ENCODE results near the gene CAMSAP1. TPM values are rescaled to one million over a fixed set of nuclear protein-coding genes. Genes with fewer than 3 reads are reported as not detected.

Gene CAMSAP1
- total RNA-seq, 1 experiment from 2014 or later, result 52.7 TPM

DNA sequence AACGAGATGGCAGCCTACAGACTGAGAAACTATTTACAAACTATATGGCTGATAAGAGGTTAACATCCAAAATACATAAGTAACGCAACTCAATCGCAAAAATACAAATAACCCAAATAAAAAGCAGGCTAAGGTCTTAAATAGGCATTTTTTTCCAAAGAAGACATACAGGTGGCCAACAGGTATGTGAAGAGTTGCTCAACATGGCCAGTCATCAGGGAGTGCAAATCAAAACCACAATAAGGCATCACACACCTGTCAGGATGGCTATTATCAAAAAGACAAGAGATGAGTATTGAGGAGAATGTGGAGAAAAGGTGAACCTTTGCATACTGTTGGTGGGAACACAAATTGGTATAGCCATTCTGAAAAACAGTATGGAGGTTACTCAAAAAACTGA, 73.5 kb downstream of the CAMSAP1 start:
- H3K36me3 Mint-ChIP-seq (ENCODE audit: insufficient read depth in 1 of 3, low read depth in 3 of 3), result peaks cover 3 to 6% (median 4%) of the 10 kb centered on the region in 3 experiments; a peak in 5 of 7 replicates
- no peaks in the 10 kb centered on the region for H3K27me3 Mint-ChIP-seq (ENCODE audit: low read depth)
- Histone ChIP-seq H3K14ac (ENCODE audit: insufficient read depth, low read length) (no peak overlapping the region), H2BK5ac (ENCODE audit: insufficient read length, low read length) (no peak overlapping the region), H3K4me1 (ENCODE audit: insufficient read depth, low read length) (no peaks in the 10 kb centered on the region), H2AK5ac (ENCODE audit: insufficient read length, low read length) (no peak overlapping the region), H2AFZ (ENCODE audit: low read length) (no peak overlapping the region), H4K20me1 (ENCODE audit: control insufficient read depth, insufficient read depth, insufficient read length) (peaks cover 2% of the 10 kb centered on the region), H3K9me3 (ENCODE audit: control insufficient read depth, low read depth, low read length) (no peaks in the 10 kb centered on the region), H3K4me2 (ENCODE audit: insufficient read depth, insufficient read length, low read length) (no peak overlapping the region), H4K5ac (ENCODE audit: insufficient read length, low read depth, low read length) (no peak overlapping the region), H4K91ac (ENCODE audit: insufficient read length, low read depth, low read length) (no peak overlapping the region), H3K23me2 (ENCODE audit: insufficient read length, low read depth, low read length, poor library complexity, severe bottlenecking) (no peaks in the 10 kb centered on the region), H3K23ac (ENCODE audit: insufficient read length, low read depth, low read length) (no peak overlapping the region), H3K27me3 (ENCODE audit: insufficient read depth, low read length) (no peaks in the 10 kb centered on the region), H3K79me2 (ENCODE audit: insufficient read depth, low read length) (peaks cover 6% of the 10 kb centered on the region; the same call in 1 of the 2 replicates), H3K4ac (ENCODE audit: low read depth, low read length) (no peak overlapping the region), H3K56ac (ENCODE audit: insufficient read length, low read depth, low read length) (no peak overlapping the region), H3K79me1 (ENCODE audit: insufficient read depth, low read depth, low read length, poor library complexity, severe bottlenecking) (no peaks in the 10 kb centered on the region), H4K8ac (replicated peaks; ENCODE audit: insufficient read length, low read depth, low read length) (no peak overlapping the region), H3K18ac (ENCODE audit: insufficient read length, low read depth, low read length) (no peak overlapping the region), H3K27ac (ENCODE audit: insufficient read length, low read depth, low read length) (no peak overlapping the region), H3T11ph (ENCODE audit: low read length) (no peak overlapping the region), H2BK15ac (ENCODE audit: low read depth, low read length) (no peak overlapping the region), H2BK12ac (ENCODE audit: insufficient read length, low read depth, low read length) (no peak overlapping the region), H3K9ac (ENCODE audit: extremely low read depth, insufficient read length, low read length) (no peak overlapping the region), H2BK20ac (ENCODE audit: low read depth, low read length, poor library complexity, severe bottlenecking) (no peak overlapping the region), H2BK120ac (ENCODE audit: low read depth, low read length, poor library complexity, severe bottlenecking) (no peak overlapping the region)
- peaks cover 3% of the 10 kb centered on the region in 2 experiments; a peak in 3 of 4 replicates for H3K4me1 Mint-ChIP-seq
- TF ChIP-seq, protein P1, sequence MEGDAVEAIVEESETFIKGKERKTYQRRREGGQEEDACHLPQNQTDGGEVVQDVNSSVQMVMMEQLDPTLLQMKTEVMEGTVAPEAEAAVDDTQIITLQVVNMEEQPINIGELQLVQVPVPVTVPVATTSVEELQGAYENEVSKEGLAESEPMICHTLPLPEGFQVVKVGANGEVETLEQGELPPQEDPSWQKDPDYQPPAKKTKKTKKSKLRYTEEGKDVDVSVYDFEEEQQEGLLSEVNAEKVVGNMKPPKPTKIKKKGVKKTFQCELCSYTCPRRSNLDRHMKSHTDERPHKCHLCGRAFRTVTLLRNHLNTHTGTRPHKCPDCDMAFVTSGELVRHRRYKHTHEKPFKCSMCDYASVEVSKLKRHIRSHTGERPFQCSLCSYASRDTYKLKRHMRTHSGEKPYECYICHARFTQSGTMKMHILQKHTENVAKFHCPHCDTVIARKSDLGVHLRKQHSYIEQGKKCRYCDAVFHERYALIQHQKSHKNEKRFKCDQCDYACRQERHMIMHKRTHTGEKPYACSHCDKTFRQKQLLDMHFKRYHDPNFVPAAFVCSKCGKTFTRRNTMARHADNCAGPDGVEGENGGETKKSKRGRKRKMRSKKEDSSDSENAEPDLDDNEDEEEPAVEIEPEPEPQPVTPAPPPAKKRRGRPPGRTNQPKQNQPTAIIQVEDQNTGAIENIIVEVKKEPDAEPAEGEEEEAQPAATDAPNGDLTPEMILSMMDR (conservative IDR thresholded peaks at IDR 0.05), result no peak
- no peaks in the 10 kb centered on the region for H3K9me3 Mint-ChIP-seq
- no peak for DNase-seq
- H3K27ac Mint-ChIP-seq, result no peak overlapping the region
- no peak overlapping the region for H3K4me3 Mint-ChIP-seq
- no CpG with 5 or more reads among the region's 3 CpGs for WGBS (ENCODE audit: extremely low coverage, insufficient read length, low lambda C conversion rate)

All from H9 (cell line).